ENCODE results near the gene GAL3ST1.

DNA sequence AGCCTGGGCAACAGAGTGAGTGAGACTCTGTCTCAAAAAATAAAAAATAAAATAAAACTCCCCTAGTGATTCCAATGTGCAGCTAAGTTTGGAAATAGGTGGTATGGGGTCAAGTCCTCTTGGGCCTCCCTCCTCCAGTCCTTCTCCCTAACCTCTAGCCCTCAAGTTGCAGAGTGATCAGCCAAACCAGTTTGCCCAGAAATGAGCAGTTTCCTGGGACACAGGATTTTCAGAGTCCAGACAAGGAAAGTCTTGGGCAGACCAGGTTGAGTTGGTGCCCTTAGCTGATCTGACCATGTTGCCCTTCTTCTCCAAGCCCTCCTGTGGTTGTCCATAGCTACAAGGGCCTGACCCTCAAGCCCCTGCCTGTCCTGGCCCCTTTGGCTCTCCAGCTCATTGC, 40.4 kb upstream of the GAL3ST1 start:
- TF ChIP-seq, protein P1, sequence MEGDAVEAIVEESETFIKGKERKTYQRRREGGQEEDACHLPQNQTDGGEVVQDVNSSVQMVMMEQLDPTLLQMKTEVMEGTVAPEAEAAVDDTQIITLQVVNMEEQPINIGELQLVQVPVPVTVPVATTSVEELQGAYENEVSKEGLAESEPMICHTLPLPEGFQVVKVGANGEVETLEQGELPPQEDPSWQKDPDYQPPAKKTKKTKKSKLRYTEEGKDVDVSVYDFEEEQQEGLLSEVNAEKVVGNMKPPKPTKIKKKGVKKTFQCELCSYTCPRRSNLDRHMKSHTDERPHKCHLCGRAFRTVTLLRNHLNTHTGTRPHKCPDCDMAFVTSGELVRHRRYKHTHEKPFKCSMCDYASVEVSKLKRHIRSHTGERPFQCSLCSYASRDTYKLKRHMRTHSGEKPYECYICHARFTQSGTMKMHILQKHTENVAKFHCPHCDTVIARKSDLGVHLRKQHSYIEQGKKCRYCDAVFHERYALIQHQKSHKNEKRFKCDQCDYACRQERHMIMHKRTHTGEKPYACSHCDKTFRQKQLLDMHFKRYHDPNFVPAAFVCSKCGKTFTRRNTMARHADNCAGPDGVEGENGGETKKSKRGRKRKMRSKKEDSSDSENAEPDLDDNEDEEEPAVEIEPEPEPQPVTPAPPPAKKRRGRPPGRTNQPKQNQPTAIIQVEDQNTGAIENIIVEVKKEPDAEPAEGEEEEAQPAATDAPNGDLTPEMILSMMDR (IDR thresholded peaks at IDR 0.05; ENCODE audit: poor library complexity), result no peak
- TF ChIP-seq EZH2phosphoT487 (IDR thresholded peaks at IDR 0.05; ENCODE audit: low read depth, severe bottlenecking, unreplicated experiment), result no peak
